DOHH2 (cell line): ENCODE results near the gene TLK1.
A peak's percentile ranks its signal among the peaks of the same experiment; 100 is the strongest.

Experiments
- H3F3A ChIP-seq: fragments of 200-600 bp; sonication (generic), shearing (Covaris generic); 2 replicates; pipeline ENCODE4 v1.6.0; 2016; ENCODE audit warnings: antibody characterized with exemption, mild to moderate bottlenecking; ENCODE audit not compliant: control insufficient read depth, insufficient read depth
- H3K27ac ChIP-seq: fragments of 200-600 bp; sonication (generic); 2 replicates; pipeline ENCODE4 v1.5.1; 2014; ENCODE audit warnings: low read depth, mild to moderate bottlenecking, low read length, moderate library complexity
- H3K27me3 ChIP-seq: fragments of 200-600 bp; sonication (generic); 2 replicates; pipeline ENCODE4 v1.6.1; 2014; ENCODE audit warnings: mild to moderate bottlenecking, low read length, mixed read lengths; ENCODE audit not compliant: control insufficient read depth
- H3K36me3 ChIP-seq: fragments of 200-600 bp; sonication (generic); 2 replicates; pipeline ENCODE4 v1.6.1; 2014; ENCODE audit warnings: mild to moderate bottlenecking, low read length, moderate library complexity, mixed read lengths; ENCODE audit not compliant: control insufficient read depth
- H3K4me1 ChIP-seq: fragments of 200-600 bp; sonication (generic); 2 replicates; pipeline ENCODE4 v1.6.1; 2014; ENCODE audit warnings: mild to moderate bottlenecking, low read length, mixed read lengths; ENCODE audit not compliant: control insufficient read depth
- H3K4me2 ChIP-seq: fragments of 200-600 bp; sonication (generic); 2 replicates; pipeline ENCODE4 v1.6.0; 2014; ENCODE audit warnings: mild to moderate bottlenecking, low read length, moderate library complexity
- H3K4me3 ChIP-seq: fragments of 200-600 bp; sonication (generic); 2 replicates; pipeline ENCODE4 v1.5.1; 2014; ENCODE audit warnings: mild to moderate bottlenecking, low read length, mixed read lengths
- H3K79me2 ChIP-seq: fragments of 200-600 bp; sonication (generic); 2 replicates; pipeline ENCODE4 v1.6.1; 2014; ENCODE audit warnings: mild to moderate bottlenecking, low read length, mixed read lengths; ENCODE audit not compliant: control insufficient read depth
- H3K9me2 ChIP-seq: fragments of 200-600 bp; sonication (generic); replicated peaks from 2 replicates; pipeline ENCODE4 v1.6.1; 2014; ENCODE audit warnings: mild to moderate bottlenecking, low read length, mixed read lengths; ENCODE audit not compliant: control insufficient read depth
- H3K9me3 ChIP-seq: fragments of 200-600 bp; sonication (generic); 2 replicates; pipeline ENCODE4 v1.6.1; 2014; ENCODE audit warnings: antibody characterized with exemption, low read length, mixed read lengths; ENCODE audit not compliant: control insufficient read depth, insufficient read depth
- H4K20me1 ChIP-seq: fragments of 200-600 bp; sonication (generic); 2 replicates; pipeline ENCODE4 v1.6.0; 2014; ENCODE audit warnings: low read depth, mild to moderate bottlenecking, antibody characterized with exemption, low read length, moderate library complexity; ENCODE audit not compliant: control insufficient read depth, insufficient read depth
- CTCF ChIP-seq: fragments of 200-600 bp; sonication (generic); IDR thresholded peaks from one replicate; pipeline ENCODE4 v1.5.1; 2014; ENCODE audit warnings: antibody characterized with exemption, mild to moderate bottlenecking, low read depth, low read length; ENCODE audit not compliant: poor library complexity, severe bottlenecking
- EZH2phosphoT487 ChIP-seq: fragments of 200-600 bp; sonication (generic); IDR thresholded peaks from 2 replicates; pipeline ENCODE4 v1.6.1; 2017; ENCODE audit warnings: borderline replicate concordance, mild to moderate bottlenecking, antibody characterized with exemption, low read length, moderate library complexity, mixed read lengths

The TLK1 gene

GRCh38 chr2:171160119-171160955 lies at the start of gene TLK1:
TLK1 (minus strand) TSS chr2:171160893; CDS start chr2:171160428, 465 bp downstream.
- Histone ChIP-seq H3K4me2 (peak within 1 kb of the TSS; percentile 73), H3K4me3 (peak within 1 kb of the TSS; percentile 99), H3K9me2 (no peaks in the 10 kb centered on the region), H3K27me3 (no peaks in the 10 kb centered on the region; the same call in 1 of the 2 replicates), H4K20me1 (peaks cover 28% of the 10 kb centered on the region), H3K36me3 (peaks cover 9% of the 10 kb centered on the region), H3K4me1 (peaks cover 57% of the 10 kb centered on the region), H3K27ac (peak within 1 kb of the TSS; percentile 89), H3K9me3 (no peaks in the 10 kb centered on the region), H3F3A (peaks cover 14% of the 10 kb centered on the region), H3K79me2 (peaks cover 56% of the 10 kb centered on the region)
- no peak for TF ChIP-seq CTCF
- no peak for TF ChIP-seq EZH2phosphoT487

GRCh38 chr2:171210216-171210863 lies 49.6 kb upstream of the TLK1 start:
- no peaks in the 10 kb centered on the region for H3K36me3 ChIP-seq
- peak overlapping the region; percentile 60 for H3K4me3 ChIP-seq
- TF ChIP-seq EZH2phosphoT487 (no peak), CTCF (no peak)
- H3K9me3 ChIP-seq: 0 out of 2 replicates have a peak, but pooled peaks cover 3% of the 10 kb centered on the region
- H3K79me2 ChIP-seq: no peaks in the 10 kb centered on the region
- H3F3A ChIP-seq: 0 out of 2 replicates have a peak, but pooled peaks cover 3% of the 10 kb centered on the region
- no peaks in the 10 kb centered on the region for H3K9me2 ChIP-seq
- peak overlapping the region; percentile 74 for H3K4me2 ChIP-seq
- H3K27me3 ChIP-seq: no peaks in the 10 kb centered on the region
- H3K27ac ChIP-seq: no peak overlapping the region
- no peaks in the 10 kb centered on the region for H4K20me1 ChIP-seq
- H3K4me1 ChIP-seq: peaks cover 21% of the 10 kb centered on the region

- H4K20me1 ChIP-seq: no peaks in the 10 kb centered on the region
- peaks cover 21% of the 10 kb centered on the region for H3K4me1 ChIP-seq
- no peaks in the 10 kb centered on the region for H3K79me2 ChIP-seq
- H3K36me3 ChIP-seq: no peaks in the 10 kb centered on the region
- H3K27ac ChIP-seq: no peak overlapping the region
- TF ChIP-seq CTCF: no peak
- no peak for TF ChIP-seq EZH2phosphoT487
- H3K4me2 ChIP-seq: no peak overlapping the region
- H3K9me3 ChIP-seq: 0 out of 2 replicates have a peak, but pooled peaks cover 3% of the 10 kb centered on the region
- 0 out of 2 replicates have a peak, but pooled peaks cover 3% of the 10 kb centered on the region for H3F3A ChIP-seq
- no peak overlapping the region for H3K4me3 ChIP-seq
- H3K27me3 ChIP-seq: no peaks in the 10 kb centered on the region
- H3K9me2 ChIP-seq: no peaks in the 10 kb centered on the region
Observed at GRCh38 chr2:171208657-171209056, 48.0 kb upstream of the TLK1 start.
